HCT116 (cell line): ENCODE data around the gene RIN3.

Experiments used
- CTCF ChIP-seq, 3 experiments: fragments of 200-600 bp in 1 of 3; sonication (generic) in 1 of 3; IDR thresholded peaks in 2 of 3; conservative IDR thresholded peaks in 1 of 3; 2 replicates each; pipeline ENCODE4 v1.5.1; 2012 to 2017; ENCODE audit warnings: low read depth in 2 of 3, low read length in 2 of 3, antibody characterized with exemption in 1 of 3, borderline replicate concordance in 1 of 3, control low read depth in 1 of 3, mild to moderate bottlenecking in 1 of 3, mixed read lengths in 1 of 3, mixed run types in 1 of 3, moderate library complexity in 1 of 3; ENCODE audit not compliant: insufficient read depth in 1 of 3
- EZH2 ChIP-seq: fragments of 200-600 bp; sonication (generic); IDR thresholded peaks from 2 replicates; pipeline ENCODE4 v1.6.1; 2017; ENCODE audit warnings: antibody characterized with exemption, mixed run types
- EZH2phosphoT487 ChIP-seq: fragments of 200-600 bp; IDR thresholded peaks from 2 replicates; pipeline ENCODE4 v1.6.1; 2018; ENCODE audit warnings: antibody characterized with exemption, borderline replicate concordance
- JUND ChIP-seq: IDR thresholded peaks from 2 replicates; pipeline ENCODE4 v1.6.1; 2012
- MAX ChIP-seq: IDR thresholded peaks from 2 replicates; pipeline ENCODE4 v1.6.1; 2012
- POLR2A ChIP-seq: IDR thresholded peaks from 2 replicates; pipeline ENCODE4 v1.7.0; 2011; ENCODE audit warnings: borderline replicate concordance; ENCODE audit not compliant: insufficient read depth, insufficient read length; ENCODE audit errors: extremely low read depth
- POLR2AphosphoS5 ChIP-seq: IDR thresholded peaks from 2 replicates; pipeline ENCODE4 v1.6.1; 2011; ENCODE audit warnings: mild to moderate bottlenecking, low read depth, low read length, moderate library complexity
- SIN3A ChIP-seq: IDR thresholded peaks from 2 replicates; pipeline ENCODE4 v1.6.1; 2012; ENCODE audit warnings: low read depth
- SP1 ChIP-seq: IDR thresholded peaks from 2 replicates; pipeline ENCODE4 v1.6.1; 2012; ENCODE audit warnings: low read depth
- TCF7L2 ChIP-seq: IDR thresholded peaks from 2 replicates; pipeline ENCODE4 v1.7.0; 2011; ENCODE audit warnings: borderline replicate concordance, inconsistent platforms; ENCODE audit not compliant: insufficient read depth, insufficient read length; ENCODE audit errors: extremely low read depth
- ZBTB33 ChIP-seq: IDR thresholded peaks from 2 replicates; pipeline ENCODE4 v1.6.1; 2011; ENCODE audit warnings: mild to moderate bottlenecking, low read length, moderate library complexity; ENCODE audit not compliant: insufficient replicate concordance; ENCODE audit errors: extremely low read depth

- TF ChIP-seq MAX = no peak
- no peak for TF ChIP-seq CTCF (IDR thresholded peaks at IDR 0.05 in 2 of 3, conservative IDR thresholded peaks at IDR 0.05 in 1 of 3; ENCODE audit: borderline replicate concordance in 1 of 3, insufficient read depth in 1 of 3, low read depth in 2 of 3, low read length in 2 of 3)
- no peak for TF ChIP-seq POLR2A
- TF ChIP-seq EZH2 = no peak
- TF ChIP-seq TCF7L2 = no peak
- TF ChIP-seq JUND = no peak
- TF ChIP-seq EZH2phosphoT487 = no peak
- no peak for TF ChIP-seq POLR2AphosphoS5
- TF ChIP-seq SIN3A = no peak
- TF ChIP-seq ZBTB33 = no peak
- TF ChIP-seq SP1 = no peak
These were observed 108.7 kb downstream of the RIN3 start for GRCh38 chr14:92622311-92622710.
